Uterus (tissue), 2 donors: ENCODE data around the gene ARHGAP5.
A peak's percentile ranks its signal among the peaks of the same experiment; 100 is the strongest.

Source experiments
- CTCF ChIP-seq, 4 experiments: fragments of 200-600 bp in 2 of 4; fragments of 450-650 bp in 2 of 4; sonication (generic) in 2 of 4; IDR thresholded peaks; one replicate each; pipeline ENCODE4 v1.5.1; 2016 to 2019; ENCODE audit warnings: antibody characterized with exemption in 4 of 4, mild to moderate bottlenecking in 2 of 4, moderate library complexity in 1 of 4
- POLR2A ChIP-seq, 2 donors: fragments of 450-650 bp; IDR thresholded peaks; one replicate each; pipeline ENCODE4 v1.6.1; 2016; ENCODE audit warnings: antibody characterized with exemption in 2 of 2, mild to moderate bottlenecking in 1 of 2, moderate library complexity in 1 of 2

GRCh38 chr14:32202998-32203882, 126.1 kb downstream of the ARHGAP5 start, which contains the start of gene RNU6-8:
- TF ChIP-seq CTCF (IDR thresholded peaks at IDR 0.05) (no peak), POLR2A (IDR thresholded peaks at IDR 0.05) (peak in 1 of 2 donors; percentile 69)
